GM08714 (cell line): Measurements from ENCODE around the gene BANP.
"Not testable (repeated sequence)": the region's sequence is repeated elsewhere in the genome, so short reads cannot be mapped to it uniquely, and the experiment has no call there.

Experiments used
- H3K4me3 ChIP-seq: fragments of 200-500 bp; sonication (Bioruptor generic); 2 replicates; pipeline ENCODE4 v1.5.1; 2014; ENCODE audit warnings: mild to moderate bottlenecking, low read length, inconsistent platforms
- ZNF274 ChIP-seq: IDR thresholded peaks from 2 replicates; pipeline ENCODE4 v1.6.1; 2012; ENCODE audit warnings: mild to moderate bottlenecking, low read depth, low read length

Gene BANP

GRCh38 chr16:88014252-88014781 lies 63.1 kb downstream of the BANP start:
- H3K4me3 ChIP-seq = no peak overlapping the region
- TF ChIP-seq ZNF274 = no peak

GRCh38 chr16:88014954-88015805 lies 63.9 kb downstream of the BANP start:
- TF ChIP-seq ZNF274 = no peak
- H3K4me3 ChIP-seq = no peak overlapping the region

GRCh38 chr16:88015806-88016140 lies 64.5 kb downstream of the BANP start:
- no peak overlapping the region for H3K4me3 ChIP-seq
- no peak for TF ChIP-seq ZNF274

- H3K4me3 ChIP-seq = not testable (repeated sequence)
These were observed 65.2 kb downstream of the BANP start for GRCh38 chr16:88016386-88016785.

GRCh38 chr16:88016964-88017363 lies 65.7 kb downstream of the BANP start:
- TF ChIP-seq ZNF274 = no peak
- no peak overlapping the region for H3K4me3 ChIP-seq

GRCh38 chr16:88017587-88018101 lies 66.4 kb downstream of the BANP start:
- H3K4me3 ChIP-seq = no peak overlapping the region
- no peak for TF ChIP-seq ZNF274

- H3K4me3 ChIP-seq = not testable (repeated sequence)
These were observed 67.1 kb downstream of the BANP start for GRCh38 chr16:88018382-88018781.

GRCh38 chr16:88019041-88019820 lies 68.0 kb downstream of the BANP start:
- H3K4me3 ChIP-seq = not testable (repeated sequence)

GRCh38 chr16:88019821-88020515 lies 68.7 kb downstream of the BANP start:
- H3K4me3 ChIP-seq = no peak overlapping the region
- no peak for TF ChIP-seq ZNF274

- TF ChIP-seq ZNF274 = no peak
- no peak overlapping the region for H3K4me3 ChIP-seq
These were observed 69.3 kb downstream of the BANP start for GRCh38 chr16:88020516-88020885.

- H3K4me3 ChIP-seq = not testable (repeated sequence)
These were observed 70.1 kb downstream of the BANP start for GRCh38 chr16:88021041-88021970.

- TF ChIP-seq ZNF274 = no peak
- H3K4me3 ChIP-seq = no peak overlapping the region
These were observed 71.1 kb downstream of the BANP start for GRCh38 chr16:88022076-88023042.

GRCh38 chr16:88023366-88023765 lies 72.1 kb downstream of the BANP start:
- no peak for TF ChIP-seq ZNF274
- no peak overlapping the region for H3K4me3 ChIP-seq
